Measurements from ENCODE around the gene MEIKIN.
A peak's percentile ranks its signal among the peaks of the same experiment; 100 is the strongest.
"Not testable (repeated sequence)": the region's sequence is repeated elsewhere in the genome, so short reads cannot be mapped to it uniquely, and the experiment has no call there.

The MEIKIN gene

DNA sequence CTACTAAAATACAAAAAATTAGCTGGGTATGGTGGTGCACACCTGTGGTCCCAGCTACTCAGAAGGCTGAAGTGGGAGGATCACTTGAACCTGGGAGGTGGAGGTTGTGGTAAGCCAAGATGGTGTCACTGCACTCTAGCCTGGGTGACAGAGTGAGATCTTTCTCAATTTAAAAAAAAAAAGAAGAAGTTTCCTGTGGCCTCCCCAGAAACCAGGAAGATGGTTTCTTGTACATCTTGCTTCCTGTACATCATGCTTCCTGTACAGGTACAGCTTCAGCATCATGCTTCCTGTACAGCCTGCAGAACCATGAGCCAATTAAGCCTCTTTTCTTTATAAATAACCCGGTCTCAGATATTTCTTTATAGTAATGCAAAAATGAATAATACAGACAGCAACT is 43.2 kb downstream of the MEIKIN start:
- not testable (repeated sequence) for DNase-seq

DNA sequence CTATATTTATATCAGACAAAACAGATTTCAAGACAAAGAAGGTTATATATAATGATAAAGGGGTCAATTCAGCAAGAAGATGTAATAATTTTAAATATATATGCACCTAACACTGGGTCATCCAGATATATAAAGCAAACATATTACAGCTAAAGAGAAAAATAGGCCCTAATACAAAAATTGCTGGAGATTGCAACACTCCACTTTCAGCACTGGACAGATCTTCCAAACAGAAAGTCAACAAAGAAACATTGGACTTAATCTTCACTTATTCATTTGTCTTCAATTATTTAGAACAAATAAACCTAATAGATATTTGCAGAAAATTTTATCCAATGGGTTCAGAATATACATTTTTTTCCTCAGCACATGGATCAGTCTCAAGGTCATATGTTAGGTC is 45.8 kb downstream of the MEIKIN start:
- peak; percentile 10 for DNase-seq

DNA sequence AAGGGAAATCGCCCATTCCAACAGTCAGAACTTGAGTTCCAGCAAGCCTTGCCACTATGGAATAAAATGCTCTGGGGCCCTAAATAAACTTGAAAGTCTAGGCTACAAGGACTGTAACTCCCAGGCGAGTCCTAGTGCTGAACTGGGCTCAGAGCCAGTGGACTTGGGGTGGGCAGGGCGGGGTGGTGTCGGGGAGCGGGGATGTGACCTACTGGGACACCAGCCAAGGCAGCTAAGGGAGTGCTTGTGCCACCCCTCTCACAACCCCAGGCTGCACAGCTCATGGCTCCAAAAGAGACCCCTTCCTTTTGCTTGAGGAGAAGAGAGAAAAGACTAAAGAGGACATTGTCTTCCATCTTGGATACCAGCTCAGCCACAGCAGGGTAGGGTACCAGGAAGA is 61.5 kb downstream of the MEIKIN start:
- DNase-seq, result no peak

DNA sequence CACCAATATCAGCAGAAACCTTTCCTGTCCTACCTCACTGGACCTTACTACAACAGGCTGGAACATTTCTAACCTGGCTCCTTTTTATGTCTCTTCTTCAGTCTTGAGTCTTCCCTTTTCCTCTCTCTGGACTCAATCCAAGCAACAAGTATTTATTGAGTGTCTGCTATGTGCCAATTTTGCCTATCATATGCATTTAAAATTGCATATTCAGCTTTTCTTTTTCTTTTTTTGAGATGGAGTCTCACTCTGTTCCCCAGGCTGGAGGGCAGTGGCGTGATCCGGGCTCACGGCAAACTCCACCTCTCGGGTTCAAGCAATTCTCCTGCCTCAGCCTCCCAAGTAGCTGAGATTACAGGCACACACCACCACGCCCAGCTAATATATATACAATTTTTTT is 65.8 kb downstream of the MEIKIN start:
- DNase-seq, result no peak

DNA sequence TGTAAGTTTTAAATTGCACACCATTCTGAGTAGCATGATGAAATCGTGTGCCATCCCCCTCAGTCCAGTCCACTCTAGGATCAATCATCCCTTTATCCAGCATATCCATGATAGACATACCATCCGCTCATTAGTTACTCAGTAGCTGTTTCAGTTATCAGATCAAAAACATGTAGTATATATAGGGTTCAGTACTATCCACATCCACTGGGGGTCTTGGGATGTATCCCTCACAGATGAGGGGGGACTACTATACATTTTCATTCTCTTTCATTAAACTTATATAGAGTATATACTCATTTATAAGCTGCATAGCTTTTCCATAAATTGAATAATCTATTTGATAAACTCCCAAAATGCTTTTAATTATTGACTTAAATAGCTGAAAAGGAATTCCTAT is 67.6 kb downstream of the MEIKIN start:
- DNase-seq, result no peak

DNA sequence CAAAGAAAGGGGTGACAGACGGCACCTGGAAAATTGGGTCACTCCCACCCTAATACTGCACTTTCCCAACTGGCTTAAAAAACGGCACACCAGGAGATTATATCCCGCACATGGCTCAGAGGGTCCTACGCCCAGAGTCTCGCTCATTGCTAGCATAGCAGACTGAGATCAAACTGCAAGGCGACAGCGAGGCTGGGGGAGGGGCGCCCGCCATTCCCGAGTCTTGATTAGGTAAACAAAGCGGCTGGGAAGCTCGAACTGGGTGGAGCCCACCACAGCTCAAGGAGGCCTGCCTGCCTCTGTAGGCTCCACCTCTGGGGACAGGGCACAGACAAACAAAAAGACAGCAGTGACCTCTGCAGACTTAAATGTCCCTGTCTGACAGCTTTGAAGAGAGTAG is 74.2 kb downstream of the MEIKIN start:
- not testable (repeated sequence) for DNase-seq

DNA sequence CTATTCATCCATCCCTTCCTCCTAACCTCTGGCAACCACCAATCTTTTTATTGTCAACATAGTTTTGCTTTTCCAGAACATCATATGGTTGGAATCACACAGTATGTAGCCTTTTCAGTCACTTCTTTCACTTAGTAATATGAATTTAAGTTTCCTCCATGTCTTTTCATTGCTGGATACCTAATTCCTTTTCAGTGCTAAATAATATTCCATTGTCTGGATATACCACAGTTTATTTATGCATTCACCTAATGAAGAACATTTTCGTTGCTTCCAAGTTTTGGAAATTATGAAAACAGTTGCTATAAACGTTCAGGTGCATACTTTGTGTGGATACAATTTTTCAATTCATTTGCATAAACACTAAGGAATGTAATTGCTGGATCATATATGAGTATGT is 77.9 kb downstream of the MEIKIN start:
- DNase-seq, result no peak

DNA sequence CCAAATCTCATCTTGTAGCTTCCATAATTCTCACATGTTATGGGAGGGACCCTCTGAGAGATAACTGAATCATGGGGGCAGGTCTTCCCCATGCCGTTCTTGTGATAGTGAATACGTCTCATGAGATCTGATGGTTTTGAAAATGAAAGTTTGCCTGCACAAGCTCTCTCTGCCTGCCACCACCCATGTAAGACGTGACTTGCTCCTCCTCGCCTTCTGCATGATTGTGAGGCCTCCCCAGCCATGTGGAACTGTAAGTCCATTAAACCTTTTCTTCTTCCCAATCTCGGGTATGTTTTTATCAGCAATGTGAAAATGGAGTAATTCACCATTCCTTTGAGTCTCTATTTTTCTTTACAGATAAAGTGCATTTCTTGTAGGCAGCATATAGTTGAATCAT is 81.8 kb downstream of the MEIKIN start:
- no peak for DNase-seq

DNA sequence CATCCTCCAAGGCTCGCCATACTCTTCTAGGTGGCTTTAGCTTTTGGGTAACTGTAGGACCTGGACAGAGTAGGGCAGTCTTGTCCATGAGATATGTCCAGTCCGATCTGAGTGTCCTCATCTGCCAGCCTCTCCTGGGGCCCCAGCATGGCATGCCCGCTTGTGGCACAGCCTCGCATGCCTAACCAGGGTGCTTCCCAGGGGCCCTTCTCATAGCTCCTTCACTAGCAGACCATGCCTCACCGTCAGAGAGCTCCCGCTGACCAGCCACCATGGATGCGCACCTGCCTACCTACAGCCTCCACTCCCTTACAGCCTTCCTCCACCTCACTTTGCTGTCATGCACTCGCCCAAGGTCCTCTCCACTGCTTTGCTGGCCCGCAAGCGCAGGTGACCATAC is 88.1 kb downstream of the MEIKIN start:
- no peak for DNase-seq

DNA sequence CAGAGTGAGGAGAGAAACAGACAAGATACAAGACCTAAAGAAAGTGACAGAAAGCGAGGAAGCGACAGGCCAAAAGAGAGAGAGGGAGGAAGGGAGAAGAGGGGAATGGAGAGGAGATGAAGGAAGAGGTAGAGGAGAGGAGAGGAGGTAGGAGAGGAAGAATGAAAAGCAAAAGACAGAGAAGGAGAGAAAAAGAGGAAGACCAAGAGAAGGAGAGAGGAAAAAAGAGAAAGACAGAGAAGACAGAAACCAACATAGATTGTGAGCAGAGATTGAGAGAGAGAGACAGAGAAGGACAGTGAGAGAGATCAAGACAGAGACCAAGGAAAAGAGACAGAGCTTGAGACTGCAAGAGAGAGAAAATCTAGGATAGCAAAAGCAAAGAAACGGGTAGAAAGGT is 90.0 kb downstream of the MEIKIN start:
- DNase-seq, result no peak

DNA sequence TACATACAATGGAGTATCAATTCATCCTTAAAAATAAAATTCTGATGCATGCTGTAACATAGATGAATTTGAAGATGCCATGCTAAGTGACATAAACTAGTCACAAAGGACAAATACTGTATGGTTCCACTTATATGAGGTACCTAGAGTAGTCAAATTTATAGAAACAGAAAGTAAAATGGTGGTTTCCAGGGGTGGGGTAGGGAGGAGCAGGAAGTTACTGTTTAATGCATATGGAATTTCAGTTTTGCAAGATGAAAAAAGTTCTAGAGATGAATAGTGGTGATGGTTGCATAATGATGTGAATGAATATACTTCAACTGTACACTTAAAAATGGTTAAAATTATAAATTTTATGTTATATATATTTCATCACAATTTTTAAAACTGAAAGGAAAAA is 91.3 kb downstream of the MEIKIN start:
- peak; percentile 66 for DNase-seq

DNA sequence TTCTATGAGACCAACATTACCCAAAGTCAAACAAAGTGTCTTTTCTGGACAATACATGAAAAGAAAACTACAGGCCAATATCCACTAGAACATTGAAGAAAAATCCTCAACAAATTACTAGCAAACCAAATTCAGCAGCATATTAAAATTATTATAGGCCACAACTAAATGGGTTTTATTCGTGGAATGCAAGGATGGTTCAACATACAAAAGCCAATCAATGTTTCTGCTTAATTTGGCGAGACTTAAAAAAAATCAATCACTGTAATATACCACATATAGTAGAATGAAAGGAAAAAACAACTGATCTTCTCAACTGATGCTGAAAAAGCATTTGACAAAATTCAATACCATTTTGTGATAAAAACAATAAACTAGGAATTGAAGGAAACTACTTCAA is 96.8 kb downstream of the MEIKIN start:
- DNase-seq, result no peak

DNA sequence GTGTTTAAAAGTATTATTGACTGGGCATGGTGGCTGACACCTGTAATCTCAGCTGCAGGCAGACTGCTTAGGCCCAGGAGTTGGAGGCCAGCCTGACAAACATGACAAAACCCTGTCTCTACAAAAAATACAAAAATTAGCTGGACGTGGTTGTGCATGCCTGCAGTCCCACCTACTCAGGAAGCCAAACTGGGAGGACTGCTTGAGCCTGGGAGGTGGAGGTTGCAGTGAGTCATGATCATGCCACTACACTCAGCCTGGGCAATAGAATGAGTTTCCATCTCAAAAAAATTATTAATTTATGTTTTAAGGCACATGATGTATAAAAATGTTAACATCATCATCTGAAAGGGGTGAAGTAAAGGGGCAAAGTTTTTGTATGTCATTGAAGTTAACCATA is 98.9 kb downstream of the MEIKIN start:
- DNase-seq, result no peak

DNA sequence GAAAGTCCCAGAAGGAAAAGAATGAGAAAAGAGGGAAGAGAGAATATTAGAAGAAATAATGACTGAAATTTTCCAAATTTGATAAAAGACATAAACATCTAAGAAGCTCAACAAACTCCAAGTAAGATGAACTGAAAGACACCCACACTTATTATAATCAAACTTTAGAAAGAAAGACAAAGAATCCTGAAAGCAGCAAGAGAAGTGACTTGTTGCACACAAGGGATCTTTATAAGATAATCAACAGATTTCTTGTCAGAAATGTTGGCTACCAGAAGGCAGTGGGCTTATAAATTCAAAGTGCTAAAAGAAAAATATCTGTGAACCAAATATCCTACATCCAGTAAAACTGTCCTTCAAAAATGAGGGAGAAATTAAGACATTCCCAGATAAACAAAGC is 99.6 kb downstream of the MEIKIN start:
- peak; percentile 21 for DNase-seq

DNA sequence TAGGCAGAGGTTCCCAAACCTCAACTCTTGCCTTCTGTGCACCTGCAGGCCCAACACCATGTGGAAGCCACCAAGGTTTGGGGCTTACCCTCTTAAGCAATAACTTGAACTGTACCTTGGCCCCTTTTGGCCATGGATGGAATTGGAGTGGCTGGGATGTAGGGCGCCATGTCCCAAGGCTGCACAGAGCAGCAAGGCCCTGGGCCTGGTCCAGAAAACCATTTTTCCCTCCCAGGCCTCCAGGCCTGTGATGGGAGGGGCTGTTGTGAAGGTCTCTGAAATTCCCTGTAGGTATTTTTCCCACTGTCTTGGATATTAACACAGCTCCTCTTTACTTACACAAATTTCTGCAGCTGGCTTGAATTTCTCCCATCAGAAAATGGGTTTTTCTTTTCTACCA is 102.5 kb downstream of the MEIKIN start:
- not testable (repeated sequence) for DNase-seq

DNA sequence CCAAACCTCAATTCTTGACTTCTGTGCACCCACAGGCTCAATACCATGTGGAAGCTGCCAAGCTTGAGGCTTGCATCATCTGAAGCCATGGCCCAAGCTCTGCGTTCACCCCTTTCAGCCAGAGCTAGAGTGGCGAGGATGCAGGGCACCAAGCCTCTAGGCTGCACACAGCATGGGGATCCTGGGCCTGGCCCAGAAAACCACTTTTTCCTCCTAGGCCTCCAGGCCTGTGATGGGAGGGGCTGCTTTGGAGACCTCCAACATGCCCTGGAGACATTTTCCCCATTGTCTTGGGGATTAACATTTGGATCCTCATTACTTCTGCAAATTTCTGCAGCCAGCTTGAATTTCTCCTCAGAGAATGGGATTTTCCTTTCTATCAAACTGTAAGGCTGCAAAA is 112.8 kb downstream of the MEIKIN start:
- DNase-seq, result not testable (repeated sequence)

DNA sequence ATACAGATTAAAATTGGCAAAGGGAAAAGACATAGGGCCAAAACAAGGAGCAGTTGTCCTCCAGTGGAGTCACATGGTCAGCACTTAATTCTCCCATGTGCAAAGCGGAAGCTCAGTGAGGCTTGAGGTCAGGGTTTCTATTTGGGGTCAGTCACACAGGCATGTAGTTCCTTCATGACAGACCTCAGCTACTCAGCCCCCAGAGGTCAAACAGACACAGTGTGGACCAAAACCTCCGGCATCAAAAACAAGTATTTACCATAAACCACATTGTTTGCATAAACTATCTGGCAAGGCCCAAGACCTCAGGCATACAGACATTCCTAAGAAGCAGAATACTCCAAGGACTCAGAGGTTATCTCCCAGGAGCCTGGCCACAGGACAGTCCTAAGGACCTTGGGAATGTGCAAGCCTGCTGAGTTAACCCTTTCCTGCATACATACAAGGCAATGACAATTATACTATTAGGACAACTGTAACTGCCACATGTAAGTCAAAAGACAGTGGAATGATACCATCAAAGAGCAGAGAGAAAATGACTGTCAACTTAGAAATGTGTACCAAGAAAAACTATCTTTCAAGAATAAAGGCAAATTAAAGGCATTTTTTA is 120.0 kb downstream of the MEIKIN start:
- DNase-seq, result no peak

DNA sequence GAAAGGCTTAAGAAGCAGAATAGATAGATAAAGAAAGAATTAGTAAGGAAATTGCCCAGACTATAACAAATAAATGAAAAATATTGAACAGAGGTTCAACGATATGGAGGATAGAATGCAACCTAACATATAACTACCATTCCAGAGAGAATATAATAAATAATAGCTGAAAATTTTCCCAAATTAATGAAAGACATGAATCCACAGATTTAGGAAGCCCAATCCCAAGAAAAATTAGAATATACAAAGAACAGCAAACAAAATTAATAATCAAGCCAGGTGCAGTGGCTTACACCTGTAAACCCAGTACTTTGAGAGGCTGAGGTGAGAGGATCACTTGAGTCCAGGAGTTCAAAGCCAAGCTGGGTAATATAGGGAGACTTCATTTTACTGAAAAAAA is 120.8 kb downstream of the MEIKIN start:
- DNase-seq, result no peak

DNA sequence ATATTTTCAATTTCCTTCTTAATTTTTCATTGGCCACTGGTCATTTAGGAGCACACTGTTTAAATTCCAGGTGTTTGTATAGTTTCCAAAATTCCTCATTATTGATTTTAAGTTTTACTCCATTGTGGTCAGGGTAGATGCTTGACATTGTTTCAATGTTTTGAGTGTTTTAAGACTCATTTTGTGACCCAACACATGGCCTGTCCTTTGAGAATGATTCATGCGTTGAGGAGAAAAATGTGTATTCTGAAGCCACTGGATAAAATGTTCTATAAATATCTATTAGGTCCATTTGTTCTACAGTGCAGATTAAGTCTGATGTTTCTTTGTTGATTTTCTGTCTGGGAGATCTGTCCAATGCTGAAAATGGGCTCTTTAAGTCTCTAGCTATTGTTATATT is 124.2 kb downstream of the MEIKIN start:
- DNase-seq, result no peak

DNA sequence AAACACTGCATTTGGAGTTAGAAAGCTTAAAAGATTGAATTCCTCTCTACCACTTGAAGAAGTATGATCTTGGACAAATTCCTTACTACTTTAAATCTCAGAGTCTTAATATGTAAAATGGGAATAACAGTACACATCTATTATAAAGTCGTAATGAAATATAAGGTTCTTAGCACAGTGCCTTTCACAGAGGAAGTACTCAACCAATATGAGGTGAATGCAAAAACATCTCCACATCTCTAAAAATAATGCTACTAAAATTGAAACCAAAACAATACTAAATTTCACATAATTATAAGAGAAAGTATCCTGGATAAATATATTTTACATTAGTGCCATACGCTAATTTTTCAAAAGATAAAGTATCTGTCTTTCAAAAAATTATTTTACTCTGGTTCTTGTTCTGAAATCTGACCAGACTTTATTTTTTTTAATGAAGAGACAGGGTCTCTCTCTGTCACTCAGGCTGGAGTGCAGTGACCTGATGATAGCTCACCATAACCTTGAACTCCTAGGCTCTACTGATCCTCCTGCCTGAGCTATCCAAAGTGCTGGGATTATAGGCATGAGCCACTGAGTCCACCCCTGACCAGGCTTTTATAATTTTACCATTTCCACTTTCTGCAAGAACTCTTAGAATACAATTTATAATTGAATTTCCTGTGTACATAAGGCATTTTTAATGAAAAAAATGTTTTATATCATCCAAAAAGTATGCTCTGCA is 127.3 kb downstream of the MEIKIN start:
- no peak for DNase-seq

DNA sequence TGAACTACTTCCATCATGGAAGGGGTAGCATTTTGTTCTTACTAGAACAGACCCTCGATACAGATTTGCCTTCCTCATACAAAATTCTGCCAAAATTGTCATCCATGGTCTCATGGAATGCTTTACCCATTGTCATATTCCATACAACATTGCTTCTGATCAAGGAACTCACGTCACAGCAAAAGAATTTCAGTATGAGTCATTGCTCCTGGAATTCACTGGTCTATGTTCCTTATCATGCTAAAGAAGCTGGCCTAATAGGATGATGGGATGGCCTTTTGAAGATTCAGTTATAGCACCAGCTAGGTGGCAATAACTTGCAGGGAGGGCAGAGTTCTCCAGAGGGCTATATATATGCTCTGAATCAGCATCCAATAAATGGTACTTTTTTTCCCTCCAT is 130.5 kb downstream of the MEIKIN start:
- peak; percentile 27 for DNase-seq

DNA sequence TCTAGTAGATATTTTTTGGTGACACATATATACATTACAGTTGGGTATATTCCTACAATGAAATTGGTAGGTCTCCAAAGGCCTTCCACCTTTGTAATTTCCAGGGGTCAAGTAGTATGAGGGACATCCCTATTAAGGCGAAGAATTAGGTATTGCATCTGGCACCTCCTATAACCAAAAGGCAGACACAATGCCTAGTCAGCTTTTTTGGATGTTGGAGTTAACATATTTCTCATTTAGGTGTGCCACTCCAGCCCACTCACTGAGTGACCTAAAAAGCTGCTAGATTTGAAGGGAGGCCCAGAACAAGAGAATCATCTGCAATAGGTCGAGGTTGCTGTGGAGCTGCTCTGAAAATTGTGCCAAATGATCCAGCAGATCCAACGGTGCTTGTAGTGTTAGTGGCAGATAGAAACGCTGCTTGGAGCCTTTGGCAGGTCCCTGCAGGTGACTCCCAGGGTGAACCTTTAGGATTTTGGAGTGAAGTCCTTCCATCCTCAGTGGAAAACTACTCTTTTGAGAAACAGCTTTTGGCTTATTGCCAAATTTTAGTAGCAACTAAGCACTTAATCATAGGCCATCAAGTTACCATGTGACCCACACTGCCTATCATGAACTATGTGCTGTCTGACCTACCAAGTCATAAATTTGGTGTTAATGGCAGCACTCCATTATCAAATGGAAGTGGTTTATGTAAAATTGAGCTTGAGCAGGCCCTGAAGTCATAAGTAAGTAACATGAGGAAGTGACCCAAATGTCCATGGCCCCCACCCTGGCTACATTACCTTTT is 132.9 kb downstream of the MEIKIN start:
- no peak for DNase-seq

DNA sequence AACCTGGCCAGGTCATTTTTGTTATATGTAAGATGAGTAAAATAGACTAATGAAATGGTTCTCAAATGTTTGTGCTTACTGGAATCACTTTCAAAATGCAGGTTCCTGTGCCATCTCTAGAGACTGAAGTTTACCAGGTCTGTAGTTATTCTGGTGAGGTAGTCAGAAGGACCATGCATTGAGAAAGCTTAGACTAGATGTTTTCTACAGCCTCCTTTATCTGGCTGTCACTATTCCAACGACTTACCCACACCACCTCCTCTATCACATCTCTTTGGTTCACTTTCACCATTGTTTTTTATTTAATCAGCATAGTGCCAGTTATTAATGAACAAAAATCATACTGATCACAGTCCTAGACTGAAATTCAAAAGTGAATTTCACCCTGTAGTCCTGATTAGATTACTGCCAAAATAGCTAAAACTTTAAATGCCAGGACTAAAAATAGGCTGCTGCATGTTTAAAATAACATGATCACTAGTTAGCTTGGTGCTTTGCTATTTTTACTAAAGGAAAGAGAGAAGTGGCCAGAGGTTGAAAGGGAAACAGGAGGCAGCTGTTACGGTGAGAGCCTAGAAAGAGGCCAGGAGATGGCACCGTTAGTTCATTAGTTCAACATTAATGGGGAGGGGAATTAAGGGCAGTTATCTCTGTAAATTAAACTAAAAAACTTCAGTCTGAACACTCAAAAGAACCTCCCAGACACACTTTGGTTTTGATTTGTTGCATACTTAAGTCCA is 134.8 kb downstream of the MEIKIN start:
- DNase-seq, result peak; percentile 68

Measured in OCI-M1 (cell line).